GM18502 (cell line): Measurements from ENCODE around the gene HUWE1.
"Not testable (repeated sequence)": the region's sequence is repeated elsewhere in the genome, so short reads cannot be mapped to it uniquely, and the experiment has no call there.

Experiments
- ATAC-seq: cut with Tn5 transposase; IDR thresholded peaks from one replicate; pipeline ENCODE4 v1.9.1; 2021; ENCODE audit warnings: mild to moderate bottlenecking; ENCODE audit not compliant: unreplicated experiment, poor library complexity

The HUWE1 gene

GRCh38 chrX:53531255-53531966 lies 155.1 kb downstream of the HUWE1 start:
- ATAC-seq = not testable (repeated sequence)

GRCh38 chrX:53526999-53527398 lies 159.5 kb downstream of the HUWE1 start:
- ATAC-seq = no peak

GRCh38 chrX:53511322-53511721 lies 175.2 kb downstream of the HUWE1 start:
- ATAC-seq = no peak

- ATAC-seq = not testable (repeated sequence)
These were observed 182.5 kb downstream of the HUWE1 start for GRCh38 chrX:53504035-53504434.

GRCh38 chrX:53494436-53494835 lies 192.1 kb downstream of the HUWE1 start:
- ATAC-seq = no peak

- no peak for ATAC-seq
These were observed 200.2 kb downstream of the HUWE1 start for GRCh38 chrX:53486285-53486684.

GRCh38 chrX:53483838-53484405 lies 202.6 kb downstream of the HUWE1 start:
- ATAC-seq = no peak

- no peak for ATAC-seq
These were observed 203.1 kb downstream of the HUWE1 start for GRCh38 chrX:53483416-53483815.
